Neural progenitor cell (in vitro differentiated cells): ENCODE measurements around the gene B9D1. TPM values are rescaled to one million over a fixed set of nuclear protein-coding genes. Genes with fewer than 3 reads are reported as not detected.

ENCODE experiments used
- DNase-seq: peaks from one replicate; pipeline ENCODE4 v3.0.0-alpha.2; 2016; ENCODE audit warnings: low spot score
- H2AFZ ChIP-seq: fragments of 200-600 bp; sonication (generic); replicated peaks from 2 replicates; pipeline ENCODE4 v1.6.1; 2016; ENCODE audit warnings: antibody characterized with exemption
- H3F3A ChIP-seq: fragments of 200-600 bp; sonication (generic); 2 replicates; pipeline ENCODE4 v1.6.1; 2016; ENCODE audit warnings: antibody characterized with exemption, low read depth
- H3K27ac ChIP-seq: fragments of 200-600 bp; sonication (generic); 2 replicates; pipeline ENCODE4 v1.5.1; 2016; ENCODE audit warnings: mild to moderate bottlenecking
- H3K27me3 ChIP-seq: fragments of 200-600 bp; sonication (generic); 2 replicates; pipeline ENCODE4 v1.6.1; 2016; ENCODE audit warnings: mild to moderate bottlenecking, moderate library complexity
- H3K36me3 ChIP-seq: fragments of 200-600 bp; sonication (generic); 2 replicates; pipeline ENCODE4 v1.5.1; 2016
- H3K4me1 ChIP-seq: fragments of 200-600 bp; sonication (generic); 2 replicates; pipeline ENCODE4 v1.6.1; 2016; ENCODE audit warnings: mixed run types
- H3K4me2 ChIP-seq: fragments of 200-600 bp; sonication (generic); 2 replicates; pipeline ENCODE4 v1.6.1; 2016
- H3K4me3 ChIP-seq: fragments of 200-600 bp; sonication (generic); 2 replicates; pipeline ENCODE4 v1.5.1; 2016
- H3K79me2 ChIP-seq: fragments of 200-600 bp; sonication (generic); 2 replicates; pipeline ENCODE4 v1.6.1; 2016; ENCODE audit warnings: low read depth
- H3K9ac ChIP-seq: fragments of 200-600 bp; sonication (generic); 2 replicates; pipeline ENCODE4 v1.6.1; 2016
- H3K9me3 ChIP-seq: fragments of 200-600 bp; sonication (generic); 2 replicates; pipeline ENCODE4 v1.5.1; 2016; ENCODE audit warnings: low read depth
- H4K20me1 ChIP-seq: fragments of 200-600 bp; sonication (generic); 2 replicates; pipeline ENCODE4 v1.6.1; 2016; ENCODE audit warnings: low read depth
- H3K27ac Mint-ChIP-seq: 3 replicates; pipeline ENCODE4 v1.8.0; 2021; ENCODE audit warnings: mixed read lengths
- H3K27me3 Mint-ChIP-seq: 2 replicates; pipeline ENCODE4 v1.8.0; 2022; ENCODE audit warnings: low read depth, mild to moderate bottlenecking, inconsistent platforms, moderate library complexity, mixed read lengths; ENCODE audit not compliant: insufficient read depth
- H3K36me3 Mint-ChIP-seq: 3 replicates; pipeline ENCODE4 v1.8.0; 2021; ENCODE audit warnings: mixed read lengths
- H3K4me1 Mint-ChIP-seq: 3 replicates; pipeline ENCODE4 v1.8.0; 2021; ENCODE audit warnings: mixed read lengths
- H3K4me3 Mint-ChIP-seq: 3 replicates; pipeline ENCODE4 v1.8.0; 2021; ENCODE audit warnings: mild to moderate bottlenecking, moderate library complexity, mixed read lengths
- H3K9me3 Mint-ChIP-seq: 3 replicates; pipeline ENCODE4 v1.8.0; 2020; ENCODE audit warnings: mixed read lengths
- EZH2 ChIP-seq: fragments of 200-600 bp; sonication (generic); IDR thresholded peaks from 2 replicates; pipeline ENCODE4 v1.6.1; 2017; ENCODE audit warnings: antibody characterized with exemption, mild to moderate bottlenecking, moderate library complexity
- EZH2phosphoT487 ChIP-seq: fragments of 200-600 bp; sonication (generic); IDR thresholded peaks from 2 replicates; pipeline ENCODE4 v1.6.1; 2017; ENCODE audit warnings: antibody characterized with exemption
- total RNA-seq: library from RNA; depleted of rRNA; stranded (reverse); fragments of >200 nt; gene quantifications from 2 replicates; pipeline ENCODE4 v1.2.3, GENCODE V29; 2015; ENCODE audit warnings: low replicate concordance
- TF ChIP-seq, protein P1 (sequence below): fragments of 200-600 bp; sonication (generic); IDR thresholded peaks from 2 replicates; pipeline ENCODE4 v1.5.1; 2017; ENCODE audit warnings: antibody characterized with exemption, mild to moderate bottlenecking

B9D1 gene
- total RNA-seq, 1 donor from 2014 or later, result 15.1 TPM

DNA sequence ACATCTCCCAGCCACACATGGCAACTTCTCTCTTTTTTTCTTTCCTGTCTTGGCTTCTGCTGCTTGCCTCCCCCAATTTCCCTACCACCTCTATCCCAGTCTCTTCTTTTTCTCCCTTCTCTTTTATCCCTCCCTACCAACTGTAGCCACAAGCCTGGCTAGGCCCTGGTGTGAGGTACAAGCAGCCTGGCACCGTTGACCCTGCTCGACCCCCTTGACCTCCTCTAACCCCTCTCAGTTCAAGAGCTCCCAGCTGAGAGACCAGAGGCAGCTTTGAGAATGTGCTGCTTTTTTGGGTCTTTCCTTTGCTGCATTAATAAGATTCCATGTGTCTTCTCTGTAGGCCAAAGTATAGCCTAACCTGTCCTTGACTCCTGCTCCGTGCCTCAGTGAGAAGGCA is 32.3 kb downstream of the B9D1 start:
- Mint-ChIP-seq H3K27ac (peak overlapping the region; percentile 74), H3K4me3 (no peak overlapping the region), H3K9me3 (peaks cover 8% of the 10 kb centered on the region), H3K36me3 (peaks cover 21% of the 10 kb centered on the region), H3K4me1 (peaks cover 38% of the 10 kb centered on the region), H3K27me3 (peaks cover 8% of the 10 kb centered on the region)
- Histone ChIP-seq H3K4me1 (no peaks in the 10 kb centered on the region), H2AFZ (no peak overlapping the region), H3F3A (no peaks in the 10 kb centered on the region), H3K9me3 (peaks cover 10% of the 10 kb centered on the region), H3K4me2 (no peak overlapping the region), H3K27me3 (no peaks in the 10 kb centered on the region), H3K79me2 (no peaks in the 10 kb centered on the region), H3K27ac (no peak overlapping the region), H3K36me3 (peaks cover 3% of the 10 kb centered on the region), H3K4me3 (no peak overlapping the region), H4K20me1 (no peaks in the 10 kb centered on the region), H3K9ac (no peak overlapping the region)
- DNase-seq, result no peak
- TF ChIP-seq EZH2, result no peak
- no peak for TF ChIP-seq EZH2phosphoT487
- TF ChIP-seq, protein P1, sequence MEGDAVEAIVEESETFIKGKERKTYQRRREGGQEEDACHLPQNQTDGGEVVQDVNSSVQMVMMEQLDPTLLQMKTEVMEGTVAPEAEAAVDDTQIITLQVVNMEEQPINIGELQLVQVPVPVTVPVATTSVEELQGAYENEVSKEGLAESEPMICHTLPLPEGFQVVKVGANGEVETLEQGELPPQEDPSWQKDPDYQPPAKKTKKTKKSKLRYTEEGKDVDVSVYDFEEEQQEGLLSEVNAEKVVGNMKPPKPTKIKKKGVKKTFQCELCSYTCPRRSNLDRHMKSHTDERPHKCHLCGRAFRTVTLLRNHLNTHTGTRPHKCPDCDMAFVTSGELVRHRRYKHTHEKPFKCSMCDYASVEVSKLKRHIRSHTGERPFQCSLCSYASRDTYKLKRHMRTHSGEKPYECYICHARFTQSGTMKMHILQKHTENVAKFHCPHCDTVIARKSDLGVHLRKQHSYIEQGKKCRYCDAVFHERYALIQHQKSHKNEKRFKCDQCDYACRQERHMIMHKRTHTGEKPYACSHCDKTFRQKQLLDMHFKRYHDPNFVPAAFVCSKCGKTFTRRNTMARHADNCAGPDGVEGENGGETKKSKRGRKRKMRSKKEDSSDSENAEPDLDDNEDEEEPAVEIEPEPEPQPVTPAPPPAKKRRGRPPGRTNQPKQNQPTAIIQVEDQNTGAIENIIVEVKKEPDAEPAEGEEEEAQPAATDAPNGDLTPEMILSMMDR, result no peak

DNA sequence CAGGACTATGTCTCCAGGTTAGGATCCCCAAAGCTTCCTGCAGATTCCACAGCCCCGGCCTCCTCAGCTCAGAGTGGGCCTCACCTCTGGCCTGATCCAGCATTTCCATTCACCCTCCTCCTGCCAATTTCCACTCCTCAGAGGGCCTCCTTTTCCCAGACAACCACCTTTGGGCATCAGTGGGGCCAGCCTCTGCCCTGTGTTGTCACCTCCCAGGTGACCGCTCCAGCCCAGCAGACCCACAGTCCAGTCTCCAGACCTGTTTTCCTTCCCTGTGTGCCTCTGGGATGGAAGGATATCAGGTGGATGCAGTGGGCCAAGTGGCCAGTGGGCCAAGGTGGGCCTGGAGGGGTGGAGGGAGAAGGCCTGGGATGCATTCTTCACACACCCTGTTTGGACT is 32.7 kb downstream of the B9D1 start:
- Histone ChIP-seq H3K27ac (no peak overlapping the region), H2AFZ (no peak overlapping the region), H3K4me2 (no peak overlapping the region), H4K20me1 (no peaks in the 10 kb centered on the region), H3K4me3 (no peak overlapping the region), H3K4me1 (no peaks in the 10 kb centered on the region), H3K27me3 (no peaks in the 10 kb centered on the region), H3F3A (no peaks in the 10 kb centered on the region), H3K79me2 (no peaks in the 10 kb centered on the region), H3K9me3 (peaks cover 12% of the 10 kb centered on the region), H3K9ac (no peak overlapping the region), H3K36me3 (peaks cover 7% of the 10 kb centered on the region)
- peak overlapping the region; percentile 74 for H3K27ac Mint-ChIP-seq
- H3K4me1 Mint-ChIP-seq, result peaks cover 38% of the 10 kb centered on the region
- H3K4me3 Mint-ChIP-seq, result no peak overlapping the region
- H3K27me3 Mint-ChIP-seq, result peaks cover 8% of the 10 kb centered on the region
- no peak for DNase-seq
- peaks cover 25% of the 10 kb centered on the region for H3K36me3 Mint-ChIP-seq
- H3K9me3 Mint-ChIP-seq, result peaks cover 11% of the 10 kb centered on the region
- TF ChIP-seq EZH2, result no peak
- TF ChIP-seq, protein P1, result no peak
- no peak for TF ChIP-seq EZH2phosphoT487

GRCh38 chr17:19329136-19329535 is 33.4 kb downstream of the B9D1 start:
- Histone ChIP-seq H2AFZ (no peak overlapping the region), H3F3A (no peaks in the 10 kb centered on the region), H3K79me2 (no peaks in the 10 kb centered on the region), H3K36me3 (peaks cover 11% of the 10 kb centered on the region), H3K9ac (no peak overlapping the region), H3K27me3 (no peaks in the 10 kb centered on the region), H4K20me1 (no peaks in the 10 kb centered on the region), H3K9me3 (peaks cover 12% of the 10 kb centered on the region), H3K4me2 (no peak overlapping the region), H3K4me1 (no peaks in the 10 kb centered on the region), H3K4me3 (no peak overlapping the region), H3K27ac (no peak overlapping the region)
- no peak overlapping the region for H3K27ac Mint-ChIP-seq
- H3K9me3 Mint-ChIP-seq, result peaks cover 15% of the 10 kb centered on the region
- peaks cover 38% of the 10 kb centered on the region for H3K4me1 Mint-ChIP-seq
- DNase-seq, result no peak
- peaks cover 29% of the 10 kb centered on the region for H3K36me3 Mint-ChIP-seq
- no peak overlapping the region for H3K4me3 Mint-ChIP-seq
- TF ChIP-seq EZH2, result no peak
- TF ChIP-seq, protein P1, result no peak
- TF ChIP-seq EZH2phosphoT487, result no peak
- H3K27me3 Mint-ChIP-seq, result peaks cover 8% of the 10 kb centered on the region
